GM19043 (cell line): Measurements from ENCODE around the gene KCNH4.
"Not testable (repeated sequence)": the region's sequence is repeated elsewhere in the genome, so short reads cannot be mapped to it uniquely, and the experiment has no call there.

Experiments
- ATAC-seq: cut with Tn5 transposase; IDR thresholded peaks from one replicate; pipeline ENCODE4 v1.9.1; 2021; ENCODE audit warnings: low read depth; ENCODE audit not compliant: unreplicated experiment

Gene KCNH4

GRCh38 chr17:42141382-42141781, 39.6 kb downstream of the KCNH4 start:
- no peak for ATAC-seq

GRCh38 chr17:42140690-42141089, 40.3 kb downstream of the KCNH4 start:
- not testable (repeated sequence) for ATAC-seq

GRCh38 chr17:42138749-42139492, 42.0 kb downstream of the KCNH4 start:
- ATAC-seq = no peak

- ATAC-seq = no peak
Measured at GRCh38 chr17:42136654-42137051, 44.3 kb downstream of the KCNH4 start.

GRCh38 chr17:42135664-42136653, 45.0 kb downstream of the KCNH4 start:
- ATAC-seq = no peak

GRCh38 chr17:42135151-42135550, 45.8 kb downstream of the KCNH4 start:
- no peak for ATAC-seq

GRCh38 chr17:42133461-42134041, 47.4 kb downstream of the KCNH4 start:
- ATAC-seq = peak; percentile 64

GRCh38 chr17:42132941-42133340, 48.0 kb downstream of the KCNH4 start:
- peak; percentile 18 for ATAC-seq

GRCh38 chr17:42131981-42132432, 48.9 kb downstream of the KCNH4 start:
- no peak for ATAC-seq

- ATAC-seq = no peak
Measured at GRCh38 chr17:42131232-42131631, 49.7 kb downstream of the KCNH4 start.

- no peak for ATAC-seq
Measured at GRCh38 chr17:42130310-42130936, 50.5 kb downstream of the KCNH4 start.

- no peak for ATAC-seq
Measured at GRCh38 chr17:42129109-42129837, 51.7 kb downstream of the KCNH4 start.

- no peak for ATAC-seq
Measured at GRCh38 chr17:42127414-42127813, 53.5 kb downstream of the KCNH4 start.

GRCh38 chr17:42126836-42127235, 54.1 kb downstream of the KCNH4 start:
- ATAC-seq = no peak

GRCh38 chr17:42125565-42125964, 55.4 kb downstream of the KCNH4 start:
- no peak for ATAC-seq

- no peak for ATAC-seq
Measured at GRCh38 chr17:42124256-42124655, 56.7 kb downstream of the KCNH4 start.

GRCh38 chr17:42122371-42123303, 58.3 kb downstream of the KCNH4 start, which contains the start of gene HSPB9:
TSS of gene HSPB9 (plus strand) at chr17:42122804. CDS start at chr17:42122851, 47 bp downstream.
- ATAC-seq = no peak
